Aorta (tissue), 5 donors: ENCODE measurements around the gene YKT6. TPM values are rescaled to one million over a fixed set of nuclear protein-coding genes. Genes with fewer than 3 reads are reported as not detected.

Experiments
- ATAC-seq: fragments of 200-7000 bp; cut with Tn5 transposase; one replicate; pipeline ENCODE4 v1.9.1; 2022; ENCODE audit warnings: moderate library complexity; ENCODE audit not compliant: low FRiP score
- DNase-seq, 2 donors: peaks; one replicate each; pipeline ENCODE4 v3.0.0-alpha.2; 2020
- H3K27ac ChIP-seq, 2 donors: one replicate each; pipeline ENCODE4 v1.5.1; 2013; ENCODE audit warnings: low read length in 2 of 2, mild to moderate bottlenecking in 2 of 2, moderate library complexity in 2 of 2, control low read depth in 1 of 2, inconsistent platforms in 1 of 2, low read depth in 1 of 2
- H3K27me3 ChIP-seq, 2 donors: one replicate each; pipeline ENCODE4 v1.6.1; 2013; ENCODE audit warnings: control low read depth in 1 of 2, low read length in 1 of 2, mild to moderate bottlenecking in 1 of 2, moderate library complexity in 1 of 2; ENCODE audit not compliant: insufficient read depth in 2 of 2, control insufficient read depth in 1 of 2
- H3K36me3 ChIP-seq, 2 donors: one replicate each; pipeline ENCODE4 v1.6.1; 2013; ENCODE audit warnings: control low read depth in 1 of 2, low read length in 1 of 2, mild to moderate bottlenecking in 1 of 2; ENCODE audit not compliant: insufficient read depth in 2 of 2, control insufficient read depth in 1 of 2
- H3K4me1 ChIP-seq, 2 donors: one replicate each; pipeline ENCODE4 v1.6.1; 2013; ENCODE audit warnings: low read length in 2 of 2, control low read depth in 1 of 2, mild to moderate bottlenecking in 1 of 2, moderate library complexity in 1 of 2; ENCODE audit not compliant: insufficient read depth in 2 of 2, control insufficient read depth in 1 of 2
- H3K4me3 ChIP-seq, 2 donors: one replicate each; pipeline ENCODE4 v1.5.1; 2013; ENCODE audit warnings: low read length in 2 of 2, control low read depth in 1 of 2, mild to moderate bottlenecking in 1 of 2
- H3K9me3 ChIP-seq: one replicate; pipeline ENCODE4 v1.6.1; 2013; ENCODE audit warnings: mild to moderate bottlenecking, low read length; ENCODE audit not compliant: control insufficient read depth
- WGBS, 2 donors: extraction: QIAGEN DNeasy Blood & Tissue Kit; methylation state at CpG; one replicate each; pipeline ENCODE4 v1.1.7; 2013; 5-methylcytosine and 5-hydroxymethylcytosine counted together
- intact Hi-C, 2 donors: fragments of 100-400 bp; cut with DNase I; formaldehyde crosslinking; loops; one replicate each; pipeline versions ENCODE4 v1.14.2 to v1.15.0; 2022
- polyA plus RNA-seq, 2 donors: library from polyadenylated mRNA; stranded (reverse); fragments of 200-250 nt; gene quantifications; one replicate each; pipeline ENCODE4 v1.2.3, GENCODE V29; 2013
- total RNA-seq, 2 donors: library from RNA; stranded (reverse); fragmentation: NEBNext Ultra II Directional; extraction: Animal tissue kit (Norgen Biotek cat#: 25700); gene quantifications; one replicate each; pipeline ENCODE4 v1.2.1, GENCODE V29; 2021
- donor health status: healthy with polysubstance abuse.
- donor health status: Bipolar disorder and iron deficiency.
- donor health status: DM: no; HTN: no; CAD: no.
- donor health status: DM: no; HTN: no; CAD: no.
- donor health status: DM: yes; HTN: yes; CAD: no.

Gene YKT6
- total and polyA plus RNA-seq, 4 donors, result 47.2 to 73.1 (median 54.3) TPM

DNA sequence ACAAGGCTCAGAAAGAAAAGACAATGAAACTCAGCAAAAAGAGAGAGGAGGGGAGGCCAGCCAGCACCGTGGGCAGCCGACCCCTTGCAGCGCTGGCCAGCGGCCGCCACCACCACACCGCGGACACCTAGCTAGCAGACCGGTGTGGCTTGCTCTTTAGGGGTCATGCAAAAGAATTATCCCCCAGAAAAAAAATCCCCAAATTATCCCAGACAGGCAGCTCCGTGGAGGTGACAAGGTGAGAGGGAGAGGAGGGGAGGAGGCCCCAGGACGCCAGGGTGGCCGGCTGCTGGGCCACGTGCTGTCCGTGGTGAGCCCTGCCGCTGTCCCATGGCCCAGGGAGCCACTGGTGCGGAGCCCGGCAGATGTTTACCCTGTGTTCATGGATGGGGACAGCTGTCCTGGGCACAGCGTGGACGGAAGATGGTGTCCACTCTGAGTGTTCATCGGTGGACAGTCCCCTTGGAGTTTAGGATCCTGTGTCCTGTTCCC is 16.5 kb downstream of the YKT6 start:
- Histone ChIP-seq H3K27me3 (no peaks in the 10 kb centered on the region), H3K4me1 (no peaks in the 10 kb centered on the region), H3K27ac (no peak overlapping the region), H3K4me3 (no peak overlapping the region), H3K9me3 (peaks cover 3% of the 10 kb centered on the region), H3K36me3 (no peaks in the 10 kb centered on the region)
- peak; percentile 22 to 74 for DNase-seq
- 67 to 73% methylated on average over 19 of the region's 19 CpGs for WGBS, 2 donors
- no peak for ATAC-seq
- intact Hi-C loops, result no loop called here

DNA sequence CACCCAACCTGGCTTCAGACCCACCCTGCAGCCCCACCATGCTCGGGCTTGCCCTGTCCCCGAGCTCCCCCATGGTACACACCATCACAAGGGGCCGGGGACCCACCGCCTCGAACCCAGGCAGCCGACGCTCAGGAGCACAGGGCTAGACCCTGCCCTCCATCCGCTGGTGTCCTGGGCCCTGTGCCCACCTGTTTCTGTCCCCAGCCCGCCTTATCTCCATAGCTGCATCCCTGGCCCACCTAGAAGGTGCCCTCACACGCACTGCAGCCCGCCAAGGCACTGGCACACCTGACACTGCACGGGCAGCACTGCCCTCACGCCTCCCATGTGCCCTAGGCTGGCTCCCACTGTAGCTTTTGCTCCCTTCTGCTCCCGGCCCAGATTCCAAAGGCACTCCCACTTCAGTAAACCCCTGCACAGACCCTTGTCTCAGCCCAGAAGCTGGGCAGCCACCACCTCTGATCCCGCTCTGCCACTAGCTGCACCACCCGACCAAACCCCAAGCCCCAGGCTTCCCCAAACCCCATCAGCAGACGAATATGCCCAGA is 17.1 kb downstream of the YKT6 start:
- Histone ChIP-seq H3K9me3 (peaks cover 3% of the 10 kb centered on the region), H3K4me1 (no peaks in the 10 kb centered on the region), H3K27me3 (no peaks in the 10 kb centered on the region), H3K36me3 (no peaks in the 10 kb centered on the region), H3K27ac (no peak overlapping the region), H3K4me3 (no peak overlapping the region)
- peak in 1 of 2 donors; percentile 33 for DNase-seq
- 82 to 83% methylated on average over 17 of the region's 17 CpGs for WGBS, 2 donors
- intact Hi-C loops, result no loop called here
- ATAC-seq, result no peak

DNA sequence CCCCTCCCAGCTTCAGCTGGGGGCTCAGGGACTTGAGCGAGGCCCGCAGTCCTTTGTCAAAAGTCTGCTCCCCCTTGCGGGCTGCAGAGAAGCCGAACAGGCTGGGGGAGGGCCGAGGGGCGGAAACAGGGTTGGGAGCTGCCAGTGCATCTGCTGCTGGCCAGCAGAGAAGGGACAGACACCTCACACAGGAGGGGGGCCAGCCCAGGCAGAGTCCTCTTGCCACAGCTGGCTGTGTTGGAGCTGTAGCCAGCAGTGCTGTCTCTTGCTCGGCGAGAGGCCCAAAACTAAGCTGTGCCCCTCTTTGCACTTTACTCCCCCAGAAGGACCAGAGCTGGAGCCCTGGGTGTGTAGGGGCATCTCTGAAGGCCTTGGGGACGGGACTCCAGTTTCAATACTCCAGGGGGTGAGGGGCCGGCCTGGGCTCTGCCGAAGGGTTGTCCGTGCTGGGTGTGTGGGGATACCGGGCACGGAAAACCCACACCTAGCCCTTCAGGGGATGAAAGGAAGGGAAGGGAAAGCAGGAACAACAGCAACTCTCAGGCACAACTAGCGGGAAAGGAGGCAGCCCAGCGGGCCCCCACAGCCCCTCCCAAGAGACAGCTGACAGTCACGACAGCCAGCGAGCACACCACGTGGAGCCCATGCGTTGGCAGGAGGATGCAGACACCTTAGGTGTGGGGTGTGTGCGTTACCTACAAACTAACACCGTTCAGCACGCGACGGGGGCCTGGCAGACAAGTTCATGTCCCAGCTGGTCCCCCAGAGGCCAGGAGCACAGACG is 17.8 kb downstream of the YKT6 start:
- ATAC-seq (no peak), DNase-seq (peak in 1 of 2 donors; percentile 34)
- Histone ChIP-seq H3K27ac (no peak overlapping the region), H3K36me3 (no peaks in the 10 kb centered on the region), H3K27me3 (no peaks in the 10 kb centered on the region), H3K4me1 (no peaks in the 10 kb centered on the region), H3K4me3 (no peak overlapping the region), H3K9me3 (peaks cover 3% of the 10 kb centered on the region)
- intact Hi-C loops, result no loop called here
- 82 to 85% methylated on average over 26 of the region's 26 CpGs for WGBS, 2 donors

DNA sequence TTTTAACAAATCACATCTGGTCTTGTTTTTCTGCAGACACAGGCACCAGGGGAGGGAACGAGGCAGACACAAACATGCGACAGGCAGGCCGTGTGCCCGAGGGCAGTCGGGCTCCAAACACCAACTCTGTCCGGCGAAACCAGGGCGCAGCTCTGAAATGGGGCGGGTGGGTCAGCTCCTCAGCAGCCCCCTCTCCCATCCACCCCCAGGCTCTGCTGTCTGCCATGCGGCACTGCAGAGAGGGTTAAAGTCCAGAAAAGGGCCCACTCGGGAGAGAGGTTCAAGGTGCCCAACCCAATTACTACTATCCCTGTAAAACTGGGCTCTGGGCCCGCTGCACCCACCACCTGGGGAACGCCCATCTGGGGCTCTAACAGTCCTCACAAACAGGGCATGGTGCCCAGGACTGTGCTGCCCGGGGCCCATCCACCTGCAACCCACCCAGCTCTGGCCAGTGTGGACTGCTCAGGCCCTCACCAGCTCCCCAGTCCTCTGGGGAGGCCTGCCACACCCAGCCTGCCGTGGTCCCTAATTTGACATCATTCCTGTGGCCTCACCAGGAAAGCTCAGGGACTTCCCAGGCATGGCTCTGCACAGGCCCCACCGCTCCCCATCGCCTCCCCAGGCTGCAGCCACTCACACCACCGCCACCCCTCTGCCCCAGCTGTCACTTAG is 18.7 kb downstream of the YKT6 start:
- H3K27ac ChIP-seq, result no peak overlapping the region
- peaks cover 3% of the 10 kb centered on the region for H3K9me3 ChIP-seq
- no peaks in the 10 kb centered on the region for H3K27me3 ChIP-seq
- no peaks in the 10 kb centered on the region for H3K4me1 ChIP-seq
- peak in 1 of 2 donors; percentile 35 for DNase-seq
- intact Hi-C loops, result no loop called here
- H3K4me3 ChIP-seq, result no peak overlapping the region
- 94 to 95% methylated on average over 18 of the region's 18 CpGs for WGBS, 2 donors
- H3K36me3 ChIP-seq, result no peaks in the 10 kb centered on the region
- ATAC-seq, result no peak

DNA sequence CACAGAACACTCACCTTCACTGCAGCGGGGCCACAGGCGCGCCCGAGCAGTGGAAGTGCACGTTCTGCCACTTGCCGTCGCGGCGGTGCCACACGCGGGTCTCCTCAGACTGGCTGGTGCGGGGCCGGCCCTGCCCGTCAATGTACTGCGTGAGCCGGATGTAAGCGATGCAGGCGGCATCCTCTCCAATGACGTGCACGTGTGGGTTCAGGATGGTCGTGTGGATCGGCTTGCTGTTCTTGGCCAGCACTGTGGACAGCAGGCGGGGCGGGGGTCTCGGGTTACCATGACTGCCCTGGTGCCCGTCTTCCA is 19.2 kb downstream of the YKT6 start:
- Histone ChIP-seq H3K27ac (no peak overlapping the region), H3K9me3 (peaks cover 3% of the 10 kb centered on the region), H3K4me3 (no peak overlapping the region), H3K36me3 (no peaks in the 10 kb centered on the region), H3K27me3 (no peaks in the 10 kb centered on the region), H3K4me1 (no peaks in the 10 kb centered on the region)
- DNase-seq, result peak in 1 of 2 donors; percentile 74
- intact Hi-C loops, result no loop called here
- ATAC-seq, result no peak
- 92 to 93% methylated on average over 26 of the region's 26 CpGs for WGBS, 2 donors

DNA sequence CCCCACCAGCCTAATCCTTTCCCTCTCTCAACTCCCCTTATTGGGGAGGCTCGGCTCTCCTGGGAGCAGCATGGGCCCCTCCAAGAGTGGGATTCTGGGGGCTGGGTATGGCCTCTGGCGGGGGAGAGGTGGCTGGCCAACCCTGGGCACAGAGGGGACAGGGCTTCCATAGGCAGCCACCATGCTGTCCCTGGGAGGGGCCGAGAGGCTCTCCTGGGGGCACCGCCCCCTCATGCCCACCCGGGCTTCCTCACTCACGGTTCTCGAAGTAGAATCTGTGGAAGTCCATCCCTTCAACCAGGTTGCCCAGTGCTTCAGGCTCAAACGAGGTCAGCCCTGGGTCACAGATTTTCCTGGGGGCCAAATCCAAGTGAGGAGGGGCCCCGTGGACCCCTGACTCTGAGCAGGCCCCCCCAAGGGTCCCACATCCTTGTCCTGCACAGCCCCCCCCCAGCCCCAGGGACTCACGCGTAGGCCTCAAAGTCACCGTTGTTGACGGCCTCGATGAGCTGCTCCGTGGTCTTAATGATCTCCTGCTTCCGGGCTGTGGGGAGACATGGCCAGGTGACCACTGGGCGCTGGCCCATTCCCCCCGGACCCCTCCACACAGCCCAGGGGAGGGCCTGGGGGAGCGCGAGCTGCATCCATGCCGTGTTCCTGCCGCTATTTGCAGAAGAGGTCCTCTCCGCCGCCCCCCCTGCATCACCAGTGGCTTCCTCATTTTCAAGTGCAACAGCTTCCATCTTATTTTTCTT is 19.8 kb downstream of the YKT6 start:
- no peak overlapping the region for H3K27ac ChIP-seq
- intact Hi-C loops, result no loop called here
- H3K4me3 ChIP-seq, result no peak overlapping the region
- ATAC-seq, result no peak
- DNase-seq, result peak; percentile 40 to 59
- H3K9me3 ChIP-seq, result peaks cover 3% of the 10 kb centered on the region
- no peaks in the 10 kb centered on the region for H3K27me3 ChIP-seq
- H3K4me1 ChIP-seq, result no peaks in the 10 kb centered on the region
- WGBS, 2 donors, result 89 to 93% methylated on average over 24 of the region's 24 CpGs
- no peaks in the 10 kb centered on the region for H3K36me3 ChIP-seq

DNA sequence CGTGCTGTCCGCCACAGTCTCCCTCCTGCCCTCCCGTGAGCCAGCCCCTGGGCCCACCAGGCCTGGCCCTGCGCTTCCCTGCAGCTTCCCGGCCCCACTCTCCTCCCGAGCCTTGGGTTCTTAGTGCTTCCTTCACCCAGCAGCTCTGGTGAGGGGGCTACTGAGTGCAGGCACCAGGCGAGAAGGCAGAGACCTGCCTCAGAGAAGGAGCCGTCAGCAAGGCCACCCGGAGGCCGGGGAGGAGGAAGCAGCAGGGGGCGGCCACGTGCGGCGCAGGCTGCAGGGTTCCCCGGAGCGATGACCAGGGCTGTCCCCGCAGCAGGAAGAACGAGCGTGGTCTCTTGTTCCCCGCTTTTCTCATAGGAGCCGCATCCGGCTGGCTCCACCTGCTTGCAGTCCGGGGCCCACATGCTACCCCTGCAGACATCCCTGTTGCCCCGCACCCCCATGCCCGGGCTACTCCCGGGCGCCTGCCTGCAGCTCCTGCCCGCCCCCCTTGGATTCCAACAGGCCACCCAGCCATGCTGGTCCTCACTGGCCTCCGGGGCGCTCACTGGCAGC is 20.5 kb downstream of the YKT6 start:
- Histone ChIP-seq H3K4me1 (no peaks in the 10 kb centered on the region), H3K27ac (no peak overlapping the region), H3K36me3 (no peaks in the 10 kb centered on the region), H3K4me3 (no peak overlapping the region), H3K27me3 (no peaks in the 10 kb centered on the region), H3K9me3 (peaks cover 3% of the 10 kb centered on the region)
- DNase-seq (peak; percentile 39 to 72), ATAC-seq (no peak)
- 47 to 58% methylated on average over 29 to 30 of the region's 30 CpGs for WGBS, 2 donors
- intact Hi-C loops, result no loop called here

DNA sequence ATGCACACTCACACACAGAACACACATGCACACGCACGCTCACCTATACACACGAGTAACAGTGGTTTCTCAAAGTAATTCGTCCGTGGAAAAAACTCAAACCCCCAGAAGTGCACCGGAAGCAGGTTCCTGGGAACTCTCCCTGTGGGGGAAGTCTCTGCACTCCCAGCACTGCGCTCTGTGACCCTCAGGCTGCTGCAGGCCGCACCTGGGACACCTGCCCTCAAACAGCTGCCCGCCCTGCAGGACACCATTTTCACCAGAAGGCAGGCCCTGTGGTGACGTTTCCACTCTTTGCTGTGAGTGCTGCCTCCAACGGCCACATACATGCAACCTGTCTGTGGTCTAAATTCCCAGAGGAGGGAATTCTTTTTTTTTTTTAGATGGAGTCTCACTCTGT is 21.3 kb downstream of the YKT6 start:
- ATAC-seq (no peak), DNase-seq (peak in 1 of 2 donors; percentile 32)
- Histone ChIP-seq H3K36me3 (no peaks in the 10 kb centered on the region), H3K9me3 (peaks cover 3% of the 10 kb centered on the region), H3K27me3 (no peaks in the 10 kb centered on the region), H3K4me3 (no peak overlapping the region), H3K27ac (no peak overlapping the region), H3K4me1 (no peaks in the 10 kb centered on the region)
- intact Hi-C loops, result no loop called here
- 83 to 87% methylated on average over 11 of the region's 11 CpGs for WGBS, 2 donors
